ENCODE measurements around the gene MKNK1.

MKNK1 gene

DNA sequence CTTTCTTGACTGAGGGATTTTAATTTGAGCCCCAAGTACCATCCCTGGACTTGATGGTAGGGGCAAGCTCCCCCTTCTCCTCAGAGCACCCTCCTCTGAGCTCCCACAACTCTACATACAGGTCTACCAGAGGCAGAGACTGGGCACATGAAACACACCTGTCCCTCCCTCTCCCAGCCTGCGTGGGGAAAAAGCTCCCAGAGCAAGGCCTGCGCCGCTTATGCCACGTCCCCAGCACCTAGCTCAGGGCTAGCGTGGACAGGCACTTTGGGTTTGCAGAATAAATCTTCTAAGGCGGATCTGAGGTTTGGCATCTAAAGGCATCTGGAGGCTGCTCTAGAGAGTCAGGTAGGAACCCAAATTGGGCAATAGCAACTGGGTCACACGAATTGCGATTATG lies 45.1 kb downstream of the MKNK1 start:
- no peak for DNase-seq (ENCODE audit: low read depth)
- TF ChIP-seq, protein P1, sequence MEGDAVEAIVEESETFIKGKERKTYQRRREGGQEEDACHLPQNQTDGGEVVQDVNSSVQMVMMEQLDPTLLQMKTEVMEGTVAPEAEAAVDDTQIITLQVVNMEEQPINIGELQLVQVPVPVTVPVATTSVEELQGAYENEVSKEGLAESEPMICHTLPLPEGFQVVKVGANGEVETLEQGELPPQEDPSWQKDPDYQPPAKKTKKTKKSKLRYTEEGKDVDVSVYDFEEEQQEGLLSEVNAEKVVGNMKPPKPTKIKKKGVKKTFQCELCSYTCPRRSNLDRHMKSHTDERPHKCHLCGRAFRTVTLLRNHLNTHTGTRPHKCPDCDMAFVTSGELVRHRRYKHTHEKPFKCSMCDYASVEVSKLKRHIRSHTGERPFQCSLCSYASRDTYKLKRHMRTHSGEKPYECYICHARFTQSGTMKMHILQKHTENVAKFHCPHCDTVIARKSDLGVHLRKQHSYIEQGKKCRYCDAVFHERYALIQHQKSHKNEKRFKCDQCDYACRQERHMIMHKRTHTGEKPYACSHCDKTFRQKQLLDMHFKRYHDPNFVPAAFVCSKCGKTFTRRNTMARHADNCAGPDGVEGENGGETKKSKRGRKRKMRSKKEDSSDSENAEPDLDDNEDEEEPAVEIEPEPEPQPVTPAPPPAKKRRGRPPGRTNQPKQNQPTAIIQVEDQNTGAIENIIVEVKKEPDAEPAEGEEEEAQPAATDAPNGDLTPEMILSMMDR (conservative IDR thresholded peaks at IDR 0.05; ENCODE audit: low read length): no peak
- no peak overlapping the region for H3K4me3 ChIP-seq (ENCODE audit: low read length)

DNA sequence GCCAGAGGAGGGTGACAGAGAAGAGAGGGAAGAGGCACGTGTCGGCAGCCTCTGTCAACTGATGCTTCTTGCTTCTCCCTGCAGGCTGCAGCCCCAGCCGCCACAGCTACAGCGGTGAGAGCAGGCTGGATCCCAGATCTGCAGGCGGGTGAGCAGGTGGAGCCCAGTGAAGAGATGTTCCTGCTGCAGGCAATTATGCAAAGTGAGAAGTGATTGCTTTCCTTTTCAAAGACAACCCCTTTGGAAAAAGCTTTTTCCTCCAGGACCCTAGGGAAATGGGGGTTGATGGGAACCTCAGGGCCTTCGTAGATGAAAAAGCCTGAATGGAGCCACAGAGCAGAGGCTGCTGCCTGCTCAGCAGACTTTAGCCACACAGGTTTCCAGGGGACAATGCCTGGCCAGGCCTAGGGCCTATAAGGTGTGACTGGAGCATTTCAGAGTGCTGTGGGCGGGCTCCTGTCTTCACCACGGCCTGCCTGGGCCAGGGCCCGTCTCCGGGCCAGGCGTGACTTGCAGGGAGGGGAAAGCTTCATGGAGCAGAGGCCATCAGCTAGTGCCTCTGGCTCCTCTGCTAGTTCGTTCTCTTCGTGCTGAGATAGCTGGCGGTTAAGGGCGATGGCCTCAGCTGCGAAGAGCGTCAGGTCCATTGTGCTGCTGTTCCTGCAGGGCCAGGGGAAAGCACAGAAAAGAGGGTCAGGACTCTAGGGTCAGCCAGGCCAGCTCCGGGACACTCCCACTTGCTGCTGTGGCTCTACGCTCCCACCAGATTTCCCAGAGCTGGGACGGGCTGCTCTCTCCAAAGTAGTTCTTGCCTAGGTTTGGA lies 45.7 kb downstream of the MKNK1 start:
- no peak for DNase-seq (ENCODE audit: low read depth)
- no peak overlapping the region for H3K4me3 ChIP-seq (ENCODE audit: low read length)
- TF ChIP-seq, protein P1 (conservative IDR thresholded peaks at IDR 0.05; ENCODE audit: low read length): no peak

DNA sequence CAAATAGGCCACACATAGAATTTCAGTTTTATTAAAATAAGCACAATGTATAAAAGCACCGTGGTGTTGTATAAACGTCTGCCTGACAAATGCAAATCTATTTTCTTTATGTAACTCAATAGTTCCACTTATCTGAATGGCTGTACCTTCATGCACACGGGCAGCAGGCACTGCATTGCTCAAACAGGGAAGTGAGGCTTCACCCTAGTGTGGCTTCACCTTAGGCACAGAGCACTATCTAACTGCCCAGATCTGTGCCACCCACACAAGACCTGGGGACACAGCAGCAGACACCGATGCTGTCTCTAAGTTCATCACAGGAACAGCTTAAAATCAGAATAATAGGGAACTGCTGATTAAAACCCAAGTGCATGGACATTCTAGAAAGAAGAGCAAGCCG lies 46.7 kb downstream of the MKNK1 start:
- DNase-seq (ENCODE audit: low read depth): no peak
- TF ChIP-seq, protein P1 (conservative IDR thresholded peaks at IDR 0.05; ENCODE audit: low read length): no peak

DNA sequence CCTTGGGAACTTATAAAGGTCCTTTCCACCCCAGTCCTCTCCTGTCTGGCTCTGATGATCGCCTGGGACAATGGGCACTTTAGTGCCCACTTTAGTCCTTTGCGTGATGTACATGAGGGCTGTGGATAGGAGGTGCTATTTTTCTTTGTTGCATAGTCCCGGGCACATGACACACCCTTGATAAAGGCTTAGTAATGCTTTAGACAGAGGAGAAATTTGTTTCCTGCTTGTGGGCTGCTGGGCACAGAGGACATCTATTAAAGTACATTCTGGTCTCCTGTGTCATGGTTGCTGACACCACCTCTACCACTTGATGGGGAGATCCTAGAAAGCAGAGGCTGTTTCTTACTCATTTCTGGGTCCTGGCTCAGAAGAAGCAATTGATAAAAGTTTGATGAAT lies 47.2 kb downstream of the MKNK1 start:
- DNase-seq (ENCODE audit: low read depth): peak; percentile 50
- no peak overlapping the region for H3K4me3 ChIP-seq (ENCODE audit: low read length)
- TF ChIP-seq, protein P1 (conservative IDR thresholded peaks at IDR 0.05; ENCODE audit: low read length): 0 out of 2 replicates have a peak, but pooled peaks have one; percentile 10

More for the DNA sequence above, 46.7 kb downstream of the MKNK1 start:
- no peak overlapping the region for H3K4me3 ChIP-seq (ENCODE audit: low read length)

DNA sequence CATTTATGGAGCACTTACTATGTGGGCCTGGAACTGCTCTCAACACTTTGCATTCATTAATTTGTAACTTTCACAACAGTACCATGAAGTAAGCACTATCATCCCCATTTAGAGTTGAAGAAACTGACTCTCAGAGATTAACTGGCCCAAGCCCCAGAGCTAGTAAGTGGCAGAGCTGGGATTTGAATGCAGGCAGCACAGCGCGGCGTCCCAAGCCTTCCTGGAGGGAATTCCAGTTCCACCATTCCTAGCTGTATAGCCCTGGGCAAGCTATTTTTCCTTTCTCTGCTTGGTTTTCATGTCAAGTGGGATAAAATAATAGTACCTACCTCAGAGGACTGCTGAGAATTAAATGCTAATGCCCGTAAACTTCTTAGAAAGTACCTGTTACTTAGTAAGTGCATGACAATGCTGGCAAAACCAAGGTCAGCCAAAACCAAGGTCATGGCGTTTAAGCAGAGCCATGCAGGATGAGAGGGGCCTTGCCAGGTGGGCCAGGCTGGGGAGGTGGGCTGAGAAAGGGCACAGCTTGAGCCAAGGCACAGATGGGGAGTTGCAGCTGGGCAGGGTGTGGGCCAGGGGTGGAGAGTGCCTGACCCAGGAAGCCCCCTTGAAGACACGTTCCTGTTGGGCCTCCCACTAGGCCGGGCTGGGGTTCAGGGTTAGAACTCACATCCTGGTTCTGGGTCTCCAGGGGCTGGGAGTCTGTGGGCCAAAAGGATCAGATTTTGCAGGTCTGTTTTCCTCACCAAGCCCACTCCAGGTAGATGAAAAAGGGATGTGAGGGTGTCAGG lies 48.0 kb downstream of the MKNK1 start:
- TF ChIP-seq, protein P1 (conservative IDR thresholded peaks at IDR 0.05; ENCODE audit: low read length): no peak
- H3K4me3 ChIP-seq (ENCODE audit: low read length): no peak overlapping the region
- DNase-seq (ENCODE audit: low read depth): no peak

DNA sequence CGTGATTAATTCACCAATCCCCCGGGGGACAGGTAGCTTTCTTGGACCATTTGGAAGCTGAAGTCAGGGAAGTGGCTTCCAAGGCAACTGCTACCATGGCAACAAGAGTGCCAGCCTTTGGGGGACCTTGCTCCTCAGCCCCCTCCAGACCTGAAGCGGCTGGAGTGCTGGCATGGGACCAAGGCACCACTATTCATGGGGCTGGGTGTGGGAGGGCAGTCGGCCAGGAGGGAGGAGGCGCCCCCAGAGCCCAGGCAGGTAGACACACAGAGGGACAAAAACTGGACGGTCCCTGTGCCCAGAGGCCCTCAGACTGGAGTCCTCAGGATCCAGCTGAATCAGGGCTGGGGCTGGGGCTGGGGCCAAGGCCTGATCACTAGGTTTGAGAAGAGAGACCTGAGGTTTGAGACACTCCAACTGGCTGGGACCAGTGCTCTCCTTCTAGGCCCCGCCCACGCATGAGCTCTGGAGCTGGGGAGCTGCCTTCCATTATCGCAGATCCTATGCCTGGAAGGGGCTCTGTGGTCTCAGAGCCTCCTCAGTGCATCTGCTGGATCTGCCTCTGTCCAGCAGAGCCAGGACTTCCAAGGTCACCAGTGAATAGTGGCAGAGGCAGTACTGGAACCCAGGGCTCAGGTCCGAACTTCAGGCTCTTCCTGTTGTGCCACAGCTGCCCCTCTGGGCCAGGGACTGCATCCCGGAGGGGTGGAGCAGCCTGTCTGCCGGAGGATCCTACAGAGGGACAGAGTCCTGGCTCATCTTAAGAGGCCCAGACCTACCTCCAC lies 49.3 kb downstream of the MKNK1 start:
- TF ChIP-seq, protein P1 (conservative IDR thresholded peaks at IDR 0.05; ENCODE audit: low read length): no peak
- no peak overlapping the region for H3K4me3 ChIP-seq (ENCODE audit: low read length)
- no peak for DNase-seq (ENCODE audit: low read depth)
